HCT116 (cell line): ENCODE results near the gene AGFG2. TPM values are rescaled to one million over a fixed set of nuclear protein-coding genes. Genes with fewer than 3 reads are reported as not detected.

Source experiments
- ATAC-seq: fragments of 200-7000 bp; cut with Tn5 transposase; 2 replicates; pipeline ENCODE4 v1.9.1; 2020; ENCODE audit warnings: mild to moderate bottlenecking, moderate library complexity
- BruUV-seq: library from RNA; stranded (reverse); fragments of 400-500 nt; replicated peaks from 2 replicates; lab custom pipeline; 2021; lab: Mats Ljungman, UMichigan
- CTCF ChIA-PET: fragments of 300-600 bp; sonication (Branson Sonifier 250); formaldehyde crosslinking; loops from one replicate; lab custom pipeline; 2021; ENCODE audit warnings: antibody characterized with exemption; lab: Charles Lee
- POLR2A ChIA-PET: fragments of 300-600, 350-600 bp; sonication (Branson Sonifier 250); formaldehyde crosslinking; loops from one replicate; lab custom pipeline; 2021; ENCODE audit warnings: antibody characterized with exemption; lab: Charles Lee
- RAD21 ChIA-PET, 2 experiments: fragments of 300-600 bp; sonication (Branson Sonifier 250); formaldehyde crosslinking; loops; one replicate each; lab custom pipeline; 2023; ENCODE audit warnings: low total read pairs in 2 of 2; ENCODE audit not compliant: uncharacterized antibody in 2 of 2, unreplicated experiment in 2 of 2, low non-redundant PET in 1 of 2; lab: Charles Lee
- DNase-seq: peaks from one replicate; pipeline ENCODE4 v3.0.0-alpha.2; 2010; ENCODE audit warnings: low read depth, low spot score
- H2AFZ ChIP-seq: fragments of 200-600 bp; shearing (Covaris generic), sonication (generic); 2 replicates; pipeline ENCODE4 v1.6.1; 2017; ENCODE audit warnings: low read depth, mixed run types, mixed read lengths, antibody characterized with exemption, low read length; ENCODE audit not compliant: poor library complexity, severe bottlenecking
- H3K27ac ChIP-seq: 2 replicates; pipeline ENCODE4 v1.5.1; 2012; ENCODE audit warnings: low read depth, low read length
- H3K27me3 ChIP-seq: fragments of 200-600 bp; sonication (generic); 2 replicates; pipeline ENCODE4 v1.6.1; 2016; ENCODE audit warnings: mixed run types, low read length, mixed read lengths; ENCODE audit not compliant: insufficient read depth
- H3K36me3 ChIP-seq, 2 experiments: fragments of 200-500 bp in 1 of 2; fragments of 200-600 bp in 1 of 2; sonication (Bioruptor generic) in 1 of 2; sonication (generic) in 1 of 2; 2 replicates each; pipeline versions ENCODE4 v1.5.1 to v1.6.1; 2014 to 2016; ENCODE audit warnings: low read length in 2 of 2, inconsistent platforms in 1 of 2, mixed read lengths in 1 of 2, mixed run types in 1 of 2; ENCODE audit not compliant: insufficient read depth in 2 of 2, control insufficient read depth in 1 of 2
- H3K4me1 ChIP-seq, 2 experiments: fragments of 200-600 bp in 1 of 2; sonication (generic) in 1 of 2; 2 replicates each; pipeline versions ENCODE4 v1.5.1 to v1.6.1; 2012 to 2017; ENCODE audit warnings: low read length in 2 of 2, inconsistent platforms in 1 of 2, mild to moderate bottlenecking in 1 of 2, mixed read lengths in 1 of 2, mixed run types in 1 of 2, moderate library complexity in 1 of 2; ENCODE audit not compliant: insufficient read depth in 2 of 2, control insufficient read depth in 1 of 2
- H3K4me2 ChIP-seq: fragments of 200-600 bp; sonication (generic); 2 replicates; pipeline ENCODE4 v1.6.1; 2017; ENCODE audit warnings: mixed run types, low read length, mixed read lengths
- H3K4me3 ChIP-seq, 2 experiments: fragments of 200-600 bp in 1 of 2; sonication (generic) in 1 of 2; replicated peaks in 1 of 2; 2 replicates each; pipeline ENCODE4 v1.5.1; 2011 to 2016; ENCODE audit warnings: low read length in 2 of 2, control low read depth in 1 of 2, low read depth in 1 of 2, mild to moderate bottlenecking in 1 of 2, mixed read lengths in 1 of 2, mixed run types in 1 of 2
- H3K79me2 ChIP-seq: fragments of 200-600 bp; sonication (generic); 2 replicates; pipeline ENCODE4 v1.6.1; 2017; ENCODE audit warnings: mild to moderate bottlenecking, mixed run types, low read length, moderate library complexity, mixed read lengths; ENCODE audit not compliant: insufficient read depth
- H3K9ac ChIP-seq: fragments of 200-600 bp; sonication (generic); 2 replicates; pipeline ENCODE4 v1.6.1; 2016; ENCODE audit warnings: low read length, mixed read lengths
- H3K9me2 ChIP-seq: fragments of 200-600 bp; sonication (generic), shearing (Covaris generic); 2 replicates; pipeline ENCODE4 v1.6.1; 2017; ENCODE audit warnings: mixed run types, mild to moderate bottlenecking, moderate library complexity; ENCODE audit not compliant: insufficient read depth
- H3K9me3 ChIP-seq, 2 experiments: fragments of 200-500 bp in 1 of 2; fragments of 200-600 bp in 1 of 2; sonication (Bioruptor generic) in 1 of 2; sonication (generic) in 1 of 2; 2 replicates each; pipeline ENCODE4 v1.6.1; 2014 to 2017; ENCODE audit warnings: low read length in 2 of 2, mixed read lengths in 2 of 2, inconsistent platforms in 1 of 2, low read depth in 1 of 2, mild to moderate bottlenecking in 1 of 2, mixed run types in 1 of 2, moderate library complexity in 1 of 2; ENCODE audit not compliant: control insufficient read depth in 1 of 2, insufficient read depth in 1 of 2
- H4K20me1 ChIP-seq: fragments of 200-600 bp; sonication (generic), shearing (Covaris generic); 2 replicates; pipeline ENCODE4 v1.6.1; 2017; ENCODE audit warnings: mixed run types, mild to moderate bottlenecking, moderate library complexity; ENCODE audit not compliant: insufficient read depth
- CTCF ChIP-seq, 3 experiments: fragments of 200-600 bp in 1 of 3; sonication (generic) in 1 of 3; IDR thresholded peaks in 2 of 3; conservative IDR thresholded peaks in 1 of 3; 2 replicates each; pipeline ENCODE4 v1.5.1; 2012 to 2017; ENCODE audit warnings: low read depth in 2 of 3, low read length in 2 of 3, antibody characterized with exemption in 1 of 3, borderline replicate concordance in 1 of 3, control low read depth in 1 of 3, mild to moderate bottlenecking in 1 of 3, mixed read lengths in 1 of 3, mixed run types in 1 of 3, moderate library complexity in 1 of 3; ENCODE audit not compliant: insufficient read depth in 1 of 3
- EGR1 ChIP-seq: IDR thresholded peaks from 2 replicates; pipeline ENCODE4 v1.6.1; 2012; ENCODE audit warnings: low read depth
- JUND ChIP-seq: IDR thresholded peaks from 2 replicates; pipeline ENCODE4 v1.6.1; 2012
- POLR2AphosphoS5 ChIP-seq: IDR thresholded peaks from 2 replicates; pipeline ENCODE4 v1.6.1; 2011; ENCODE audit warnings: mild to moderate bottlenecking, low read depth, low read length, moderate library complexity
- SIN3A ChIP-seq: IDR thresholded peaks from 2 replicates; pipeline ENCODE4 v1.6.1; 2012; ENCODE audit warnings: low read depth
- YY1 ChIP-seq: IDR thresholded peaks from 2 replicates; pipeline ENCODE4 v1.6.1; 2011; ENCODE audit warnings: low read length, low read depth, moderate library complexity, mild to moderate bottlenecking; ENCODE audit not compliant: insufficient replicate concordance; ENCODE audit errors: extremely low read depth
- ZBTB33 ChIP-seq: IDR thresholded peaks from 2 replicates; pipeline ENCODE4 v1.6.1; 2011; ENCODE audit warnings: mild to moderate bottlenecking, low read length, moderate library complexity; ENCODE audit not compliant: insufficient replicate concordance; ENCODE audit errors: extremely low read depth
- ZFX ChIP-seq: fragments of 450-650 bp; IDR thresholded peaks from 2 replicates; pipeline ENCODE4 v1.6.1; 2017
- ZNF274 ChIP-seq: fragments of 200-500 bp; sonication (Bioruptor generic); IDR thresholded peaks from 2 replicates; pipeline ENCODE4 v1.6.1; 2014; ENCODE audit warnings: mild to moderate bottlenecking, low read depth, low read length, inconsistent platforms
- intact Hi-C: fragments of 100-400 bp; cut with micrococcal nuclease; formaldehyde crosslinking; loops from 2 replicates; pipeline ENCODE4 v1.10.0; 2022
- total RNA-seq: library from RNA; stranded (reverse); gene quantifications from one replicate; pipeline ENCODE4 v1.2.1, GENCODE V29; 2021; ENCODE audit not compliant: unreplicated experiment
- TF ChIP-seq, protein P1 (sequence below): IDR thresholded peaks from 2 replicates; pipeline ENCODE4 v1.6.1; 2012
- TF ChIP-seq, protein P2 (sequence below): IDR thresholded peaks from 2 replicates; pipeline ENCODE4 v1.6.1; 2012; ENCODE audit warnings: low read depth

The AGFG2 gene
- total RNA-seq, 1 experiment from 2014 or later = 14.0 TPM

- intact Hi-C loops = no loop called here
- H2AFZ ChIP-seq = no peak overlapping the region
- H3K4me1 ChIP-seq = peaks cover 11 to 20% of the 10 kb centered on the region in 2 experiments
- TF ChIP-seq ZFX (no peak), EGR1 (no peak), ZNF274 (no peak), POLR2AphosphoS5 (no peak), CTCF (IDR thresholded peaks at IDR 0.05 in 2 of 3, conservative IDR thresholded peaks at IDR 0.05 in 1 of 3; ENCODE audit: borderline replicate concordance in 1 of 3, insufficient read depth in 1 of 3, low read depth in 2 of 3, low read length in 2 of 3) (no peak), SIN3A (no peak), JUND (no peak), YY1 (no peak), ZBTB33 (no peak)
- TF ChIP-seq, protein P1, sequence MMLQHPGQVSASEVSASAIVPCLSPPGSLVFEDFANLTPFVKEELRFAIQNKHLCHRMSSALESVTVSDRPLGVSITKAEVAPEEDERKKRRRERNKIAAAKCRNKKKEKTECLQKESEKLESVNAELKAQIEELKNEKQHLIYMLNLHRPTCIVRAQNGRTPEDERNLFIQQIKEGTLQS = no peak
- TF ChIP-seq, protein P2, sequence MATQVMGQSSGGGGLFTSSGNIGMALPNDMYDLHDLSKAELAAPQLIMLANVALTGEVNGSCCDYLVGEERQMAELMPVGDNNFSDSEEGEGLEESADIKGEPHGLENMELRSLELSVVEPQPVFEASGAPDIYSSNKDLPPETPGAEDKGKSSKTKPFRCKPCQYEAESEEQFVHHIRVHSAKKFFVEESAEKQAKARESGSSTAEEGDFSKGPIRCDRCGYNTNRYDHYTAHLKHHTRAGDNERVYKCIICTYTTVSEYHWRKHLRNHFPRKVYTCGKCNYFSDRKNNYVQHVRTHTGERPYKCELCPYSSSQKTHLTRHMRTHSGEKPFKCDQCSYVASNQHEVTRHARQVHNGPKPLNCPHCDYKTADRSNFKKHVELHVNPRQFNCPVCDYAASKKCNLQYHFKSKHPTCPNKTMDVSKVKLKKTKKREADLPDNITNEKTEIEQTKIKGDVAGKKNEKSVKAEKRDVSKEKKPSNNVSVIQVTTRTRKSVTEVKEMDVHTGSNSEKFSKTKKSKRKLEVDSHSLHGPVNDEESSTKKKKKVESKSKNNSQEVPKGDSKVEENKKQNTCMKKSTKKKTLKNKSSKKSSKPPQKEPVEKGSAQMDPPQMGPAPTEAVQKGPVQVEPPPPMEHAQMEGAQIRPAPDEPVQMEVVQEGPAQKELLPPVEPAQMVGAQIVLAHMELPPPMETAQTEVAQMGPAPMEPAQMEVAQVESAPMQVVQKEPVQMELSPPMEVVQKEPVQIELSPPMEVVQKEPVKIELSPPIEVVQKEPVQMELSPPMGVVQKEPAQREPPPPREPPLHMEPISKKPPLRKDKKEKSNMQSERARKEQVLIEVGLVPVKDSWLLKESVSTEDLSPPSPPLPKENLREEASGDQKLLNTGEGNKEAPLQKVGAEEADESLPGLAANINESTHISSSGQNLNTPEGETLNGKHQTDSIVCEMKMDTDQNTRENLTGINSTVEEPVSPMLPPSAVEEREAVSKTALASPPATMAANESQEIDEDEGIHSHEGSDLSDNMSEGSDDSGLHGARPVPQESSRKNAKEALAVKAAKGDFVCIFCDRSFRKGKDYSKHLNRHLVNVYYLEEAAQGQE = no peak
- TF ChIP-seq, all 23 proteins: peak for 0
- Histone ChIP-seq H3K4me3 (no peak overlapping the region), H3K27ac (no peak overlapping the region; the same call in 1 of the 2 replicates), H3K9me2 (no peaks in the 10 kb centered on the region), H3K9ac (no peak overlapping the region), H4K20me1 (no peaks in the 10 kb centered on the region), H3K27me3 (no peaks in the 10 kb centered on the region), H3K4me2 (no peak overlapping the region), H3K79me2 (no peaks in the 10 kb centered on the region), H3K9me3 (no peaks in the 10 kb centered on the region), H3K36me3 (peaks cover 2 to 6% of the 10 kb centered on the region in 2 experiments; a peak in 3 of 4 replicates)
- ATAC-seq (no peak), DNase-seq (no peak)
- ChIA-PET POLR2A (interaction anchor here (2.5 kb wide), 1 partner anchor 11 kb away, joined by 9 read pairs; the partner anchor contains the start of genes FBXO24 and LRCH4), RAD21 (no interaction called here), CTCF (no interaction called here)
- BruUV-seq = no TSS peak
Observed at GRCh38 chr7:100575206-100575631, 36.2 kb downstream of the AGFG2 start.
